T-helper 22 cell (primary cell): ENCODE data around the gene DMXL2.
"Not testable (repeated sequence)": the region's sequence is repeated elsewhere in the genome, so short reads cannot be mapped to it uniquely, and the experiment has no call there.

Source experiments
- DNase-seq: peaks from one replicate; pipeline ENCODE4 v3.0.0-alpha.2; 2020; ENCODE audit warnings: low read depth

DMXL2 gene

DNA sequence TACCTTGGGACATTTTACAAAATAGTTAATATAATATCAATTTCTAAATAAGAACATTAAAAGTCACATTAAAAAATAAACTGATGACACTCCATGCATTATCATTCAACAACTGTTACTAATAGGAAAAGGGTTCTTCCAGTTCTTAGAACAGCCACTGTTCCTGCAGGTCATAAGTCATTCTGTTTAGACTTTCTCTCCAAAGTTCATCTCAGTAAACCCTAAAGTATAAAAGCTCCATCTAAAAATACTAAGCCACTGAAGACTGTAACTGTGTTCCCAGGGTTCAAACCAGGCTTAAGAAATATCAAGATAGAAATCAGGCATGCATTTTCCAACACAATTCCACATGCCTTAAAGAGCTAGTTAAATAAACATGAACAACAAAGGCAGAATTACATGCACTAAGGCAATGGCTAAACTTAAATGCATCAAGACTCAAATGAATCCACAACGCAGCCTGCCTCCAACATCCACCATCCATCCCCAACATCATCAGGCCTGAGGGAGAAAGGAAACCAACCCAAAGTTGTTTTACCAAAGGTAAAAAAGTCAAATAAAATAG is 46.2 kb downstream of the DMXL2 start:
- no peak for DNase-seq

DNA sequence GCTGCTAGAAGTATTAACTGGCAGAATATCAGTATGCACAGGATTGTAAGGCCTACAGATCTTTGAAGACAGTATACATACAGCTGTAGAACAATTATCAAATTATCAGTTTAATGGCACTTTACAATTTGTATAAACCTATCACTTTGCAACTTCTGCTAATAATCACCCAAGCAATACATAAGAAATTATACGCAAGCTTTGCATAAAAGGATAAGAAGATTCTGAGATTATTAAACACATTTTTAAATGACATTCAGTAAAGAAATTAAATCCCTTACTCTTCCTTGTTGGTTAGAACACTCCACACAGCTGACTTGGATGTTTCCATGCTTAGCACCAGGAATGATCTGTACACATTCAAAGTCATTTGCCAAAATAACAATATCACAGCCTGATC is 46.8 kb downstream of the DMXL2 start:
- no peak for DNase-seq

DNA sequence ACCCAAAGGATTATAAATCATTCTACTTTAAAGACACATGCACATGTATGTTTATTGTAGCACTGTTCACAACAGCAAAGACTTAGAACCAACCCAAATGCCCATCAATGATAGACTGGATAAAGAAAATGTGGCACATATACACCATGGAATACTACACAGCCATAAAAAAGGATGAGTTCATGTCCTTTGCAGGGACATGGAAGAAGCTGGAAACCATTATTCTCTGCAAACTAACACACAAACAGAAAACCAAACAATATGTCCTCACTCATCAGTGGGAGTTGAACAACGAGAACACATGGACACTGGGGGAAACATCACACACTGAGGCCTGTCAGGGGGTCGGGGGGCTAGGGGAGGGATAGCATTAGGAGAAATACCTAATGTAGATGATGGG is 49.2 kb downstream of the DMXL2 start:
- DNase-seq = not testable (repeated sequence)

DNA sequence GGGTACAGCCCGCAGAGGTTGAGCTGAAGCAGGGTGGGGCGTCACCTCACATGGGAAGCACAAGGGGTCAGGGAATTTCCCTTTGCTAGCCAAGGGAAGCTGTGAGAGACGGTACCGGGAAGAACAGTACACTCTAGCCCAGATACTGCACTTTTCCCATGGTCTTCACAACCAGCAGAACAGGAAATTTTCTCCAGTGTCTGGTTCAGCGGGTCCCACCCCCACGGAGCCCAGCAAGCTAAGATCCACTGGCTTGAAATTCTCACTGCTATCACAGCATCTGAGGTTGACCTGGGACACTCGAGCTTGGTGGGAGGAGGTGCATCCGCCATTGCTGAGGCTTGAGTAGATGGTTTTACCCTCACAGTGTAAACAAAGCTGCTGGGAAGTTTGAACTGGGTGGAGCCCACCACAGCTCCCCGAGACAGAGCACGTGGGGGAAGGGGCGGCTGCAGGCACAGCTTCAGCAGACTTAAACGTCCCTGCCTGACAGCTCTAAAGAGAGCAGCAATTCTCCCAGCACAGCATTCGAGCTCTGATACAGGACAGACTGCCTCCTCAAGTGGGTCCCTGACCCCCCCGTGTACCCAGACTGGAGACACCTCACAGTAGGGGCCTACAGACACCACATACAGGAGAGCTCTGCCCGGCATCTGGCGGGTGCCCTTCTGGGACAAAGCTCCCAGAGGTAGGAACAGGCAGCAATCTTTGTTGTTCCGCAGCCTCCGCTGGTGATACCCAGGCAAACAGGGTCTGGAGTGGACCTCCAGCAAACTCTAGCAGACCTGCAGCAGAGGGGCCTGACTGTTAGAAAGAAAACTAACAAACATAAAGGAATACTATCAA is 53.4 kb downstream of the DMXL2 start:
- not testable (repeated sequence) for DNase-seq

- DNase-seq = no peak
Observed at GRCh38 chr15:51561271-51561670, 61.3 kb downstream of the DMXL2 start.

- no peak for DNase-seq
Observed at GRCh38 chr15:51558876-51559275, 63.7 kb downstream of the DMXL2 start.

DNA sequence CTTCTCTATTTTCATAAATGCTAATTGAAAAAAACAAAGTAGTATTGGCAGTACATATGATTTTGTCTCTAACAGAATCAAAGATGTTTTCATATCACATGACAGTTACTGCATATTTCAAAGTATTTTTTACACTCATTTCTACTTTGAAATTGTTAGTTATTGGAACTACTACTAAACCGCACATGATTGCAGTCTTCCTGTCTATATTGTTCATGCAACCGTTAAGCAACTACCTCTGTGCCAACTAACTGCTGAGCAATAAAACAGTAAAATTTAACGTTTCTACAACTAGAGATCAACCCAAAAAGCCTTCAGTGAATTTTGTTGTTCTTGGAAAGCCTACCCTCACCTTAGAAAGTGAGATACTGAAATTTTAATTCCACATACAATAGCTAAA is 64.2 kb downstream of the DMXL2 start:
- DNase-seq = no peak

- DNase-seq = no peak
Observed at GRCh38 chr15:51550841-51551240, 71.7 kb downstream of the DMXL2 start.

DNA sequence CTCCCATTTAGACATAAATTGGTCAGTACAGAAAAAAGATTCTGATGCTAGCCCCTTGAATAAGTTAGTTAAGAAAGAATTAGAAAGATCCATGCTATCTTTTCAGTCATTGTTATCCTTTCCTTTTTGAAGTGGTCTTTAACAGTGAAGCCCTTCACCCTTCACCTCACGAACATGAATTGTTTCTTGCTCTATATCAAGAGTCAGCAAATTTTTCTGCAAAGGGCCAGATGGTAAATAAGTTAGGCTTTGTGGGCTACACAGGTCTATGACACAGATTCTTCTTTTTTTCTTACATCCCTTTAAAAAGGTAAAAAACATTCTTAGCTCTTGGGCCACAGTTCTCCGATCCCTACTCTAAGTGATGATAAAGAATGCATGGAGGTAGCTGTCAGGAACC is 74.9 kb downstream of the DMXL2 start:
- no peak for DNase-seq

GRCh38 chr15:51536965-51537574 is 85.5 kb downstream of the DMXL2 start:
- no peak for DNase-seq

DNA sequence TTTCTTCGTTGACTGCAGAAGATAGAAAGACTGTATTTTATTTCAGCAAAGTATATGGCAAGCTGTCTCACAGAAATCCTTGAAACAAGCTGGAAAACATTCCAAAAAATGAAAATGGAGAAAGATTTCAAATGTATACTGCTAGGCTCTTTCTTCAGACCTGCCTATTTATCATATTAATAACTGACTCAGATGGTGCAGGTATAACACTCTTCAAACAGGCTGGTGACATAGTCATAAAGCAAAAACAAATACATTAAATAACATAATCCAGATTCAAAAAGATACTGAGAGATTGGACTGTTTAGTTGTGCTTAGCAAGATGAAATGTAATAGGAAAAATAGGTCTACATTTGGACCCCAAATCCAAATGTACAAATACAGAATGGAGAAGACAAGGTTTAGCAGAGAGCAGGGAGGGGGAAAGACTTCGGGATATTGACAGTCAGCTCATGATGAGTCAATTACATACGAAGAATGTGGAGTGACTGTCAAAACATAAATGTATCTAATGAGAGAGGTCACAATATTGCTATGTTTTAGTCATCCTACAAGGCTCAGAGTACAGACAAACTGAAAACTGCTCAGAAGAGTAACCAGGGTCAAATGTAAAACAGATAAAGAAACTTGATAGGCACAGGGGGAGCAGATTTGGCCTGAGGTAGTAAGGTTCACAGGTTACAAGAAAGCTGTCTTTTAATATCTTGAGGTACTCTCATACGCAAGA is 88.7 kb downstream of the DMXL2 start:
- DNase-seq = no peak

DNA sequence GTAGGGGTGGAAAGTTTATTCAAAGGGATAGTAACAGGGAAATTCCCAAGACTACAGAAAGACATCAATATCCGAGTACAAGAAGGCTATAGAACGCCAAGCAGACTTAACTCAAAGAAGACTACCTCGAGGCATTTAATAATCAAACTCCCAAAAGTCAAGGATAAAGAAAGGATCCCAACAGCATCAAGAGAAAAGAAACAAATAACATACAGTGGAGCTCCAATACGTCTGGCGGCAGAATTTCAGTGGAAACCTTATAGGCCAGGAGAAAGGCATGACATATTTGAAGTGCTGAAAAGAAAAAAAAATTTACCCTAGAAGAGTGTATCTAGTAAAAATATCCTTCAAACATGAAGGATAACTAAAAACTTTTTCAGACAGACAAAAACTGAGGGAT is 95.6 kb downstream of the DMXL2 start:
- DNase-seq = no peak

GRCh38 chr15:51524376-51524775 is 98.2 kb downstream of the DMXL2 start:
- DNase-seq = no peak

DNA sequence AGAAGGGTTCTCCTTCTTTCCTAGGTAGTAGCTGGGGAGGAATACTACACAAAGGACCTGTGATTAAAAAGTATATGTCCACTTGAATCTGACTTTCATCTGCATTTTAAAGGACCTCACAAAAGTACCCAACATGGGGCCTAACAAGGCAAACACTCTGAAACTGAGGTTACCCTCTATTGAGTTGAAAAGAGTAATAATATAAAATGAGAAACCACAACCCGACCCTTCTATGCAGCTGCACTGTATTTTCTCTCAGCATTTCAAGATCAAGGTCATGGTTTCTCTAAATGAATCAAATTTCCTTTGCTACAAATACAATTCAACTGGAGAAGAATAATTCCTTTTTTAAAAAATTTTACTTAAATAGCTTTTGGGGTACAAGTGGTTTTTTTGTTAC is 106.3 kb downstream of the DMXL2 start:
- no peak for DNase-seq

DNA sequence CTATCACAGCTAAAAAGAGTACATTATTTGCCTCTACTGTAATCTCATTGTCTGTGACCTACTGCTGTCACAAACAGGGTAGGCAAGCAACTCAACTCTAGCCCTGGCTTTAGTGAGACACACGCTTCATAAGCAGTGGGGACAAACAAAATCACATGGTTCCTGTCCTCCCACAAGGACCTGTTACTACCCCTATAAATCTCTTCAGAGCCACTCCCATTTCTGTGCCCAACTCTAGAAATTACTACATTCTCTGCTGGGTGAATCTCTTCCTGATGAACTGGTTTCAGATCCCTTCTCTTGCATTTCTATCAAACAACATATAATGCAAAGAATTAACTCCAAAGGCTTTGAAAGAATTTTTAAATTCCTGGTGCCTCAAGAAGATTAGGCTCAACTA is 117.3 kb downstream of the DMXL2 start:
- no peak for DNase-seq

- DNase-seq = no peak
Observed at GRCh38 chr15:51503003-51503402, 119.6 kb downstream of the DMXL2 start.

DNA sequence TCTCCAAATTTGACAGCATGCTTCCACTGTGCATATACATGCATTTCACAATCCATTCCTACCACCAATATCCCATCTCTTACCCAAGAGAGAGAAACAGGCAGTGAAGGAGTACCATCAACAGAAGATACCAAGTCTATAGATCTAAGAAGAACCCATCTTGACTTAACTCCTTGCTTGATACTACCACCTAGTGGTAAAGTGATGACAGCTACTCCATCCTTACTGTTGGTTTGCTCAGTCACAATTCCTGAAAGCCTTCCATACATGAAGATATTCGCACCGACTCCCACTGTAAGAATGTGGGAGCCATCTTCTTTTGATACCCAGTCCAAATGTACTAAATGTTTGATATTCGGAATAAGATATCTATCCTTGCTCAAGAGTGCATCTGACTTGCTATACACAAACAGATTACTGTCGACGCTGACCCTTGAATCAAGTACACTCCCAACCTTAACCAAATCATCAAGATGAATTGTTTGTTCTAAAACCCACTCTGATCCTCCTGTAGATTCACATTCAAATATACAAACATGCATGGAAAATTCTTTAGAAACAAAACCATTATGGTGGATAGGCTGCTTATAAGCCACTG is 123.1 kb downstream of the DMXL2 start:
- no peak for DNase-seq

- no peak for DNase-seq
Observed at GRCh38 chr15:51497806-51498205, 124.8 kb downstream of the DMXL2 start.

DNA sequence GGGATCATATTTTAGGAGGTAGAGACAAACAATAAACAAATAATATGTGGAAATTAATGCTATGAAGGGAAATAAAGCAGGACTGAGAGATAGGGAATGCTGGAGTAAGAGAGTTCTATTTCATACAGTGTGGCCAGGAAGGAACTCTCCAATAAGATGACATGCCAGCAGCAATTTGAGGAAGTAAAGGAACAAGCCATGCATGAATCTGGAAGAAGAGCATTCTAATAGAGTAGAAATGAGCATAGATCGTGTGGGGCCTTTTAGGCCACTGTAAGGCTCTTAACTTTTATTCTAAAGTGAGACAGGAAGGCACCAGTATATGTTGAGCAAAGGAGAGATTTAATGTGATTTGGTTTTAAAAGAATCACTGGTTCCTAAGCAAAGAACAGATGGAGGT is 126.3 kb downstream of the DMXL2 start:
- DNase-seq = no peak

GRCh38 chr15:51494411-51495314 is 127.9 kb downstream of the DMXL2 start:
- DNase-seq = no peak

DNA sequence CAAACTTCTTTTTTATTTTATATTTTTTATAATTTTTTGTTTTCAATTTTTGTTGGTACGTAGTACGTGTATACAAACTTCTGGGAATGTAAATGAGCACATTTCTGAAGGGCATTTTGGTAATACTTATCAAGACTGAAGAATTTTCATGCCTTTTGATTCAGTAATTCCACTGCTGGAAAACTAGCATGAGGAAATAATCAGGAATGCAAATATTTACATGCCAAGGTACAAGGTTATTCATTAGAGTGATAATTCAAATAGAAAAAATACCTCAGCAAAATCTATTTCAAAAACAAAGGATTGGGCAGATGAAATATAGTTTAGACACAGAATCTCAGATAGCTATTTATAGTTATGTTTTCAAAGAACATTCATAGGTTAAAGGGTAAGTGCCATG is 128.7 kb downstream of the DMXL2 start:
- DNase-seq = no peak
